Type B pancreatic cell (in vitro differentiated cells): ENCODE data around the gene TRDN. TPM values are rescaled to one million over a fixed set of nuclear protein-coding genes. Genes with fewer than 3 reads are reported as not detected.
A peak's percentile ranks its signal among the peaks of the same experiment; 100 is the strongest.

Experiments
- DNase-seq: peaks from one replicate; pipeline ENCODE4 v3.0.0; 2021; ENCODE audit warnings: mixed read lengths; ENCODE audit not compliant: unreplicated experiment; ENCODE audit errors: extremely low spot score
- H3K27ac Mint-ChIP-seq: 2 replicates; pipeline ENCODE4 v1.8.0; 2021; ENCODE audit warnings: mild to moderate bottlenecking, mixed read lengths
- H3K27me3 Mint-ChIP-seq: 2 replicates; pipeline ENCODE4 v1.8.0; 2021; ENCODE audit warnings: mixed read lengths
- H3K36me3 Mint-ChIP-seq: 2 replicates; pipeline ENCODE4 v1.8.0; 2021; ENCODE audit warnings: mixed read lengths
- H3K4me1 Mint-ChIP-seq: one replicate; pipeline ENCODE4 v1.8.0; 2021; ENCODE audit warnings: mixed read lengths; ENCODE audit not compliant: unreplicated experiment
- H3K4me3 Mint-ChIP-seq: 2 replicates; pipeline ENCODE4 v1.8.0; 2021; ENCODE audit warnings: mild to moderate bottlenecking, mixed read lengths
- H3K9me3 Mint-ChIP-seq: 2 replicates; pipeline ENCODE4 v1.8.0; 2021; ENCODE audit warnings: mixed read lengths
- CTCF ChIP-seq: fragments of 200-600 bp; sonication (generic); conservative IDR thresholded peaks from 2 replicates; pipeline ENCODE4 v1.5.0; 2021; ENCODE audit warnings: antibody characterized with exemption, mild to moderate bottlenecking
- total RNA-seq: library from RNA; stranded (reverse); gene quantifications from 2 replicates; pipeline ENCODE4 v1.2.1, GENCODE V29; 2021; ENCODE audit warnings: low replicate concordance

TRDN gene
- total RNA-seq, 1 donor from 2014 or later, result 0.34 TPM

GRCh38 chr6:123423130-123423529 lies 213.6 kb downstream of the TRDN start:
- H3K9me3 Mint-ChIP-seq, result no peaks in the 10 kb centered on the region
- TF ChIP-seq CTCF, result no peak
- H3K4me3 Mint-ChIP-seq, result no peak overlapping the region
- DNase-seq, result no peak
- no peak overlapping the region for H3K27ac Mint-ChIP-seq
- H3K36me3 Mint-ChIP-seq, result no peaks in the 10 kb centered on the region
- no peaks in the 10 kb centered on the region for H3K4me1 Mint-ChIP-seq
- no peaks in the 10 kb centered on the region for H3K27me3 Mint-ChIP-seq

- no peak for DNase-seq
- Mint-ChIP-seq H3K4me3 (no peak overlapping the region), H3K27me3 (no peaks in the 10 kb centered on the region), H3K36me3 (no peaks in the 10 kb centered on the region), H3K27ac (no peak overlapping the region), H3K4me1 (peaks cover 4% of the 10 kb centered on the region), H3K9me3 (no peaks in the 10 kb centered on the region)
- no peak for TF ChIP-seq CTCF
These were observed 216.2 kb downstream of the TRDN start for GRCh38 chr6:123420512-123420911.

GRCh38 chr6:123418071-123418470 lies 218.7 kb downstream of the TRDN start:
- Mint-ChIP-seq H3K4me1 (peaks cover 4% of the 10 kb centered on the region), H3K4me3 (no peak overlapping the region), H3K27ac (no peak overlapping the region)

DNA sequence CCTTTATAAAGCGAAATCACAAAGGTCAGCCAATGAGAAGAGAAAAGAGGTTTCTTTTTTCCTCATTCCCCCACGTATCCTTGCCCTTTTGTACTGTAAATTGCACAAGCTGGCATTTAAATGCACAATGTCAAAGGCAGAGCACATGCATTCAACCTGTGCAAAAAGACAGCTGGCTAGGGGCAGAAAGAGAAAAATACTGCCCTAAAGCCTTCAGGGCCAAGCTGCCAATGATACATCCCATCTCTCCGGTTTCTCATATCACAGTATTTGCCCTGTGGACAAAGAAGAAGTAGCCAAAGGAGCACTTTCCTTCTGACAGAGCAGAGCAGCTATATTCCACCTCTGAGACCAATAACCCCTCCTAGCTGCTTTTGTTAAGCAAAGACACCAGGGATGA lies 219.2 kb downstream of the TRDN start:
- H3K9me3 Mint-ChIP-seq, result no peaks in the 10 kb centered on the region
- H3K4me3 Mint-ChIP-seq, result no peak overlapping the region
- H3K36me3 Mint-ChIP-seq, result no peaks in the 10 kb centered on the region
- no peak for DNase-seq
- H3K27me3 Mint-ChIP-seq, result no peaks in the 10 kb centered on the region
- H3K27ac Mint-ChIP-seq, result no peak overlapping the region
- TF ChIP-seq CTCF, result no peak
- peaks cover 4% of the 10 kb centered on the region for H3K4me1 Mint-ChIP-seq

More at GRCh38 chr6:123418071-123418470, 218.7 kb downstream of the TRDN start:
- H3K27me3 Mint-ChIP-seq, result no peaks in the 10 kb centered on the region
- H3K36me3 Mint-ChIP-seq, result no peaks in the 10 kb centered on the region
- no peak for DNase-seq
- TF ChIP-seq CTCF, result no peak
- H3K9me3 Mint-ChIP-seq, result no peaks in the 10 kb centered on the region

GRCh38 chr6:123415844-123416468 lies 220.8 kb downstream of the TRDN start:
- Mint-ChIP-seq H3K4me3 (no peak overlapping the region), H3K36me3 (no peaks in the 10 kb centered on the region), H3K9me3 (no peaks in the 10 kb centered on the region), H3K4me1 (peaks cover 4% of the 10 kb centered on the region), H3K27me3 (no peaks in the 10 kb centered on the region), H3K27ac (no peak overlapping the region)
- DNase-seq, result no peak
- TF ChIP-seq CTCF, result peak; percentile 90

GRCh38 chr6:123404975-123405374 lies 231.8 kb downstream of the TRDN start:
- no peaks in the 10 kb centered on the region for H3K9me3 Mint-ChIP-seq
- H3K4me1 Mint-ChIP-seq, result no peaks in the 10 kb centered on the region
- no peak for DNase-seq
- no peak overlapping the region for H3K4me3 Mint-ChIP-seq
- no peak overlapping the region for H3K27ac Mint-ChIP-seq
- H3K27me3 Mint-ChIP-seq, result no peaks in the 10 kb centered on the region
- no peaks in the 10 kb centered on the region for H3K36me3 Mint-ChIP-seq
- TF ChIP-seq CTCF, result no peak
